H1 (cell line): ENCODE measurements around the gene CMTR1. TPM values are rescaled to one million over a fixed set of nuclear protein-coding genes. Genes with fewer than 3 reads are reported as not detected.

Experiments used
- CTCF ChIA-PET: fragments of 300-600 bp; sonication (Branson Sonifier 250); formaldehyde crosslinking; loops from one replicate; lab custom pipeline; 2021; ENCODE audit not compliant: partially characterized antibody; lab: Charles Lee
- POLR2A ChIA-PET: fragments of 300-600 bp; sonication (Branson Sonifier 250); formaldehyde crosslinking; loops from one replicate; lab custom pipeline; 2021; ENCODE audit warnings: inconsistent platforms; ENCODE audit not compliant: partially characterized antibody; lab: Charles Lee
- DNase-seq, 2 experiments: peaks; one replicate each; pipeline versions ENCODE4 v3.0.0 to v3.0.0-alpha.2; 2010 to 2022; ENCODE audit warnings: low spot score in 2 of 2, low read depth in 1 of 2, mixed read lengths in 1 of 2
- FAIRE-seq: peaks from 2 replicates; lab custom pipeline; 2011; peaks lifted over from hg19 to GRCh38; lab: Jason Lieb, UNC
- H2AFZ ChIP-seq: 2 replicates; pipeline ENCODE4 v1.8.1; 2012; ENCODE audit warnings: low read length, inconsistent platforms
- H2AK5ac ChIP-seq: 2 replicates; pipeline ENCODE4 v1.6.1; 2013; ENCODE audit warnings: low read depth, low read length
- H2BK120ac ChIP-seq: replicated peaks from 2 replicates; pipeline ENCODE3; 2013; ENCODE audit warnings: low read depth, low read length, inconsistent platforms
- H2BK12ac ChIP-seq: 2 replicates; pipeline ENCODE4 v1.6.1; 2013; ENCODE audit warnings: low read depth, low read length
- H2BK15ac ChIP-seq: 2 replicates; pipeline ENCODE4 v1.6.1; 2013; ENCODE audit warnings: low read length
- H2BK20ac ChIP-seq: 2 replicates; pipeline ENCODE4 v1.6.1; 2013; ENCODE audit warnings: low read length
- H2BK5ac ChIP-seq: 2 replicates; pipeline ENCODE4 v1.6.1; 2013; ENCODE audit warnings: low read depth, low read length
- H3K14ac ChIP-seq: 2 replicates; pipeline ENCODE4 v1.6.1; 2013; ENCODE audit warnings: inconsistent platforms; ENCODE audit not compliant: insufficient read length
- H3K18ac ChIP-seq: 2 replicates; pipeline ENCODE4 v1.6.1; 2013; ENCODE audit warnings: low read length; ENCODE audit errors: extremely low read depth
- H3K23ac ChIP-seq: 2 replicates; pipeline ENCODE4 v1.6.1; 2013; ENCODE audit warnings: inconsistent platforms; ENCODE audit not compliant: insufficient read length
- H3K23me2 ChIP-seq: 2 replicates; pipeline ENCODE4 v1.6.1; 2013; ENCODE audit warnings: low read depth, low read length
- H3K27ac ChIP-seq: 2 replicates; pipeline ENCODE4 v1.6.1; 2011; ENCODE audit warnings: low read depth, low read length, inconsistent platforms
- H3K27me3 ChIP-seq, 4 experiments: replicated peaks in 1 of 4; 1 replicate in 1 of 4; 2 replicates in 3 of 4; pipeline versions ENCODE4 v1.6.1 to v1.8.1; 2011 to 2013; ENCODE audit warnings: low read length in 3 of 4, mild to moderate bottlenecking in 3 of 4, inconsistent platforms in 2 of 4, mixed read lengths in 2 of 4, moderate library complexity in 1 of 4; ENCODE audit not compliant: control insufficient read depth in 3 of 4, insufficient read depth in 3 of 4; ENCODE audit errors: extremely low read depth in 1 of 4
- H3K36me3 ChIP-seq, 4 experiments: 2 replicates each; pipeline versions ENCODE4 v1.6.1 to v1.8.1; 2011 to 2013; ENCODE audit warnings: mild to moderate bottlenecking in 4 of 4, low read length in 3 of 4, moderate library complexity in 2 of 4, control low read depth in 1 of 4, inconsistent platforms in 1 of 4; ENCODE audit not compliant: insufficient read depth in 4 of 4, control insufficient read depth in 2 of 4
- H3K4ac ChIP-seq: replicated peaks from 2 replicates; pipeline ENCODE3; 2013; ENCODE audit warnings: low read length, low read depth, mixed read lengths, inconsistent platforms; ENCODE audit not compliant: insufficient read length
- H3K4me1 ChIP-seq, 4 experiments: replicated peaks in 1 of 4; 1 replicate in 1 of 4; 2 replicates in 3 of 4; pipeline versions ENCODE4 v1.6.1 to v1.8.1; 2011 to 2013; ENCODE audit warnings: low read length in 3 of 4, inconsistent platforms in 2 of 4, mixed read lengths in 1 of 4; ENCODE audit not compliant: insufficient read depth in 4 of 4, control insufficient read depth in 3 of 4
- H3K4me2 ChIP-seq, 2 experiments: 2 replicates each; pipeline versions ENCODE4 v1.6.1 to v1.8.1; 2011 to 2013; ENCODE audit warnings: low read depth in 2 of 2, low read length in 2 of 2, control low read depth in 1 of 2, inconsistent platforms in 1 of 2, mild to moderate bottlenecking in 1 of 2; ENCODE audit not compliant: insufficient read depth in 1 of 2
- H3K4me3 ChIP-seq, 4 experiments: fragments of 200-600, 300-600 bp in 1 of 4; sonication (generic), shearing (Covaris generic), sonication (Bioruptor Twin) in 1 of 4; 2 replicates each; pipeline versions ENCODE4 v1.5.1 to v1.8.1; 2011 to 2016; ENCODE audit warnings: low read length in 4 of 4, low read depth in 3 of 4, control low read depth in 2 of 4, inconsistent platforms in 2 of 4, mild to moderate bottlenecking in 2 of 4, mixed read lengths in 1 of 4, moderate library complexity in 1 of 4; ENCODE audit not compliant: insufficient read depth in 2 of 4; ENCODE audit errors: extremely low read depth in 1 of 4
- H3K56ac ChIP-seq: replicated peaks from 2 replicates; pipeline ENCODE3; 2013; ENCODE audit warnings: low read depth, mild to moderate bottlenecking, mixed read lengths, low read length, inconsistent platforms; ENCODE audit not compliant: insufficient read length
- H3K79me1 ChIP-seq: 2 replicates; pipeline ENCODE4 v1.6.1; 2013; ENCODE audit warnings: low read depth, low read length, control low read depth
- H3K79me2 ChIP-seq, 2 experiments: 2 replicates each; pipeline versions ENCODE4 v1.6.1 to v1.8.1; 2012 to 2013; ENCODE audit warnings: low read length in 2 of 2, mild to moderate bottlenecking in 2 of 2, inconsistent platforms in 1 of 2; ENCODE audit not compliant: insufficient read depth in 2 of 2, control insufficient read depth in 1 of 2
- H3K9ac ChIP-seq, 4 experiments: replicated peaks in 1 of 4; 1 replicate in 1 of 4; 2 replicates in 3 of 4; pipeline versions ENCODE4 v1.6.1 to v1.8.1; 2011 to 2013; ENCODE audit warnings: low read depth in 3 of 4, low read length in 3 of 4, control low read depth in 2 of 4, mild to moderate bottlenecking in 2 of 4, moderate library complexity in 2 of 4, inconsistent platforms in 1 of 4; ENCODE audit errors: extremely low read depth in 1 of 4
- H3K9me3 ChIP-seq, 2 experiments: 2 replicates each; pipeline versions ENCODE4 v1.6.1 to v1.8.1; 2012 to 2013; ENCODE audit warnings: mild to moderate bottlenecking in 2 of 2, moderate library complexity in 2 of 2, control low read depth in 1 of 2, inconsistent platforms in 1 of 2, low read depth in 1 of 2, low read length in 1 of 2, mixed read lengths in 1 of 2; ENCODE audit not compliant: insufficient read depth in 2 of 2
- H4K20me1 ChIP-seq, 2 experiments: replicated peaks in 1 of 2; 2 replicates each; pipeline versions ENCODE3 to v1.8.1; 2011 to 2013; ENCODE audit warnings: inconsistent platforms in 2 of 2, low read length in 2 of 2, mild to moderate bottlenecking in 1 of 2; ENCODE audit not compliant: insufficient read depth in 2 of 2, control insufficient read depth in 1 of 2
- H4K5ac ChIP-seq: 2 replicates; pipeline ENCODE4 v1.6.1; 2013; ENCODE audit warnings: low read length, low read depth, mixed read lengths, inconsistent platforms; ENCODE audit not compliant: insufficient read length
- H4K8ac ChIP-seq: 2 replicates; pipeline ENCODE4 v1.8.0; 2013; ENCODE audit warnings: mild to moderate bottlenecking, moderate library complexity, low read length, inconsistent platforms; ENCODE audit not compliant: insufficient read depth; ENCODE audit errors: extremely low read depth
- H4K91ac ChIP-seq: replicated peaks from 2 replicates; pipeline ENCODE3; 2013; ENCODE audit warnings: low read length, mixed read lengths, inconsistent platforms; ENCODE audit not compliant: insufficient read length
- HDAC6 ChIP-seq: IDR thresholded peaks from one replicate; pipeline ENCODE4 v1.7.1; 2012; ENCODE audit warnings: low read depth, mild to moderate bottlenecking, inconsistent platforms, low read length, moderate library complexity
- JUN ChIP-seq: IDR thresholded peaks from 2 replicates; pipeline ENCODE4 v1.6.1; 2011; ENCODE audit warnings: low read depth, mild to moderate bottlenecking, improper control_type of control experiment, low read length
- KDM5A ChIP-seq: fragments of 200-600 bp; IDR thresholded peaks from 2 replicates; pipeline ENCODE4 v1.7.1; 2012; ENCODE audit warnings: mild to moderate bottlenecking, low read length, inconsistent platforms, mixed read lengths
- NANOG ChIP-seq: IDR thresholded peaks from 2 replicates; pipeline ENCODE4 v1.6.1; 2011; ENCODE audit warnings: low read length, low read depth, mild to moderate bottlenecking, inconsistent platforms; ENCODE audit not compliant: insufficient read depth, poor library complexity, severe bottlenecking
- POU5F1 ChIP-seq: IDR thresholded peaks from 2 replicates; pipeline ENCODE4 v1.6.1; 2011; ENCODE audit warnings: low read depth, mild to moderate bottlenecking, low read length, moderate library complexity
- SRF ChIP-seq: IDR thresholded peaks from 2 replicates; pipeline ENCODE4 v1.6.1; 2011; ENCODE audit warnings: mild to moderate bottlenecking, low read depth, low read length, moderate library complexity
- ZNF274 ChIP-seq: IDR thresholded peaks from 2 replicates; pipeline ENCODE4 v1.7.0; 2012; ENCODE audit warnings: low read length, borderline replicate concordance; ENCODE audit errors: extremely low read depth
- WGBS, 2 experiments: shearing (Covaris generic) in 1 of 2; methylation state at CpG; one replicate each; pipeline versions ENCODE4 v1.1.6 to v1.1.7; 2013 to 2015; ENCODE audit warnings: low lambda C conversion rate in 2 of 2, mixed read lengths in 2 of 2, inconsistent platforms in 1 of 2, low coverage in 1 of 2, missing lambda C conversion rate in 1 of 2; ENCODE audit not compliant: insufficient replicate concordance in 2 of 2, insufficient coverage in 1 of 2, insufficient read length in 1 of 2; ENCODE audit errors: extremely low coverage in 1 of 2, missing lambda C conversion rate in 1 of 2; 5-methylcytosine and 5-hydroxymethylcytosine counted together
- polyA plus RNA-seq, 7 experiments: library from polyadenylated mRNA; depleted of rRNA in 3 of 7; stranded (reverse) in 5 of 7; unstranded in 2 of 7; fragments of >200 nt in 5 of 7; fragments of 200-250 nt in 2 of 7; gene quantifications; 1 replicate in 5 of 7; 2 replicates in 1 of 7; 4 replicates in 1 of 7; pipeline versions ENCODE4 v1.2.1 to v1.2.3, GENCODE V29; 2011 to 2013; ENCODE audit warnings: missing spikeins in 2 of 7, mixed read lengths in 2 of 7
- total RNA-seq: library from RNA; stranded (reverse); fragmentation: NEBNext Ultra II Directional; extraction: Animal tissue kit (Norgen Biotek cat#: 25700); gene quantifications from 2 replicates; pipeline ENCODE4 v1.2.1, GENCODE V29; 2021
- TF ChIP-seq, protein P1 (sequence below): IDR thresholded peaks from 2 replicates; pipeline ENCODE4 v1.6.1; 2011; ENCODE audit warnings: low read depth, mild to moderate bottlenecking, low read length; ENCODE audit not compliant: insufficient read depth
- TF ChIP-seq, protein P2 (sequence below): IDR thresholded peaks from 2 replicates; pipeline ENCODE4 v1.6.1; 2012; ENCODE audit warnings: low read length, inconsistent platforms

The CMTR1 gene
- total and polyA plus RNA-seq, 2 of the 8 experiments (the other 6 are each of a cell fraction or from before 2014, with no cell fraction given) = 15.2 to 33.1 TPM

DNA sequence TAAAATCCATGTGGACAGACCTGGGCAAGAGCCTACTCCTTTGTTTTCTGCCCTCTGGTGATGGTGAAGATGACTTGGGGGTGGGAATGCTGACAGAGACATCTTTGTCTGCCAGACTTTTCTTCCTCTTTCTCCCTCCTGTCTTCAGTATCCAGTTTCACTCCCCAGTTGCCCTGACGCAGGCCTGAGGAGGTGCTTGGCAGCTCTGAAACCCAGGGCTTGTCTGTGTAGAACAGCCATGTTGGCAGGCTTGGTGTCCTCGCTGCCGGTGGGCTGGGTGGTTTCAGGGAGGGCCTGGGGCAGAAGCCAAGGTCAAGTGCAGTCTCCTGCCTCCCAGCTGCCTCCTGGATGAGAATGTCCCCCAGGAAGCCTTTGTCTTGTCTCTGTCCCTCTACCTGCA is 44.2 kb downstream of the CMTR1 start:
- Histone ChIP-seq H3K18ac (no peak overlapping the region), H2BK20ac (no peak overlapping the region), H3K79me2 (no peaks in the 10 kb centered on the region), H4K8ac (no peak overlapping the region), H4K5ac (no peak overlapping the region), H2AK5ac (no peak overlapping the region), H3K9ac (no peak overlapping the region), H3K56ac (no peak overlapping the region), H2AFZ (no peak overlapping the region), H2BK120ac (no peak overlapping the region), H3K9me3 (no peaks in the 10 kb centered on the region), H2BK15ac (no peak overlapping the region), H3K27me3 (no peaks in the 10 kb centered on the region), H3K79me1 (no peaks in the 10 kb centered on the region), H3K36me3 (peaks cover 6 to 38% (median 13%) of the 10 kb centered on the region in 4 experiments; a peak in 6 of 8 replicates), H3K4me2 (no peak overlapping the region), H3K14ac (no peak overlapping the region), H3K4me3 (no peak overlapping the region), H3K23me2 (no peaks in the 10 kb centered on the region), H2BK5ac (no peak overlapping the region), H3K4ac (no peak overlapping the region), H3K23ac (no peak overlapping the region), H2BK12ac (no peak overlapping the region), H3K27ac (no peak overlapping the region), H3K4me1 (peaks cover 0 to 13% (median 4%) of the 10 kb centered on the region in 4 experiments; a peak in 5 of 7 replicates), H4K91ac (no peak overlapping the region), H4K20me1 (peaks cover 3 to 5% of the 10 kb centered on the region in 2 experiments)
- no peak for TF ChIP-seq KDM5A
- TF ChIP-seq, protein P1, sequence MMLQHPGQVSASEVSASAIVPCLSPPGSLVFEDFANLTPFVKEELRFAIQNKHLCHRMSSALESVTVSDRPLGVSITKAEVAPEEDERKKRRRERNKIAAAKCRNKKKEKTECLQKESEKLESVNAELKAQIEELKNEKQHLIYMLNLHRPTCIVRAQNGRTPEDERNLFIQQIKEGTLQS = no peak
- TF ChIP-seq HDAC6 = no peak
- TF ChIP-seq NANOG = no peak
- no peak for TF ChIP-seq SRF
- no peak for TF ChIP-seq JUN
- TF ChIP-seq POU5F1 = no peak
- TF ChIP-seq, protein P2, sequence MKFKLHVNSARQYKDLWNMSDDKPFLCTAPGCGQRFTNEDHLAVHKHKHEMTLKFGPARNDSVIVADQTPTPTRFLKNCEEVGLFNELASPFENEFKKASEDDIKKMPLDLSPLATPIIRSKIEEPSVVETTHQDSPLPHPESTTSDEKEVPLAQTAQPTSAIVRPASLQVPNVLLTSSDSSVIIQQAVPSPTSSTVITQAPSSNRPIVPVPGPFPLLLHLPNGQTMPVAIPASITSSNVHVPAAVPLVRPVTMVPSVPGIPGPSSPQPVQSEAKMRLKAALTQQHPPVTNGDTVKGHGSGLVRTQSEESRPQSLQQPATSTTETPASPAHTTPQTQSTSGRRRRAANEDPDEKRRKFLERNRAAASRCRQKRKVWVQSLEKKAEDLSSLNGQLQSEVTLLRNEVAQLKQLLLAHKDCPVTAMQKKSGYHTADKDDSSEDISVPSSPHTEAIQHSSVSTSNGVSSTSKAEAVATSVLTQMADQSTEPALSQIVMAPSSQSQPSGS = no peak
- TF ChIP-seq ZNF274 = no peak
- ChIA-PET CTCF (interaction anchor here (0.6 to 1.6 kb wide), 5 partner anchors 11 to 258 kb away, joined by 3 to 4 read pairs (median 3); no protein-coding TSS in a partner anchor), POLR2A (interaction anchor here (1.0 kb wide), 1 partner anchor 10 kb away, joined by 3 read pairs; no protein-coding TSS in a partner anchor)
- no peak for DNase-seq
- no peak for FAIRE-seq
- WGBS, 2 experiments = 96% methylated on average over 3 of the region's 3 CpGs; no CpG with 5 or more reads in 1 of the 2 experiments
